Memory B cell (primary cell): ENCODE results near the gene ZNF718.
"Not testable (repeated sequence)": the region's sequence is repeated elsewhere in the genome, so short reads cannot be mapped to it uniquely, and the experiment has no call there.

Experiments used
- ATAC-seq: fragments of 150-1000 bp; cut with Tn5 transposase; 2 replicates; pipeline ENCODE4 v1.10.0; 2021; ENCODE audit warnings: low read depth, mild to moderate bottlenecking, moderate library complexity
- DNase-seq, 2 donors: peaks; one replicate each; pipeline ENCODE4 v3.0.0; 2022; ENCODE audit warnings: low spot score in 2 of 2
- H3K27ac Mint-ChIP-seq: one replicate; pipeline ENCODE4 v1.8.0; 2022; ENCODE audit warnings: mild to moderate bottlenecking, moderate library complexity, mixed read lengths
- H3K27me3 Mint-ChIP-seq: one replicate; pipeline ENCODE4 v1.8.0; 2022; ENCODE audit warnings: mixed read lengths
- H3K36me3 Mint-ChIP-seq: one replicate; pipeline ENCODE4 v1.8.0; 2022; ENCODE audit warnings: mild to moderate bottlenecking, mixed read lengths
- H3K4me1 Mint-ChIP-seq: one replicate; pipeline ENCODE4 v1.8.0; 2022; ENCODE audit warnings: mixed read lengths
- H3K4me3 Mint-ChIP-seq: one replicate; pipeline ENCODE4 v1.8.0; 2022; ENCODE audit warnings: mild to moderate bottlenecking, moderate library complexity, mixed read lengths
- H3K9me3 Mint-ChIP-seq: one replicate; pipeline ENCODE4 v1.8.0; 2022; ENCODE audit warnings: mixed read lengths

ZNF718 gene

GRCh38 chr4:123922-124274, 403 bp upstream of the ZNF718 start:
- peaks cover 10% of the 10 kb centered on the region for H3K9me3 Mint-ChIP-seq

GRCh38 chr4:125091-125771, 930 bp downstream of the ZNF718 start:
- H3K27me3 Mint-ChIP-seq = peaks cover 1% of the 10 kb centered on the region
- peak overlapping the region; percentile 100 for H3K4me3 Mint-ChIP-seq
- peaks cover 10% of the 10 kb centered on the region for H3K9me3 Mint-ChIP-seq
- H3K4me1 Mint-ChIP-seq = peaks cover 13% of the 10 kb centered on the region
- peak overlapping the region; percentile 95 for H3K27ac Mint-ChIP-seq
- DNase-seq = no peak
- peaks cover 32% of the 10 kb centered on the region for H3K36me3 Mint-ChIP-seq
- peak; percentile 14 for ATAC-seq

More at GRCh38 chr4:123922-124274, 403 bp upstream of the ZNF718 start:
- H3K27me3 Mint-ChIP-seq, DNase-seq, ATAC-seq: not testable (repeated sequence)
- peaks cover 27% of the 10 kb centered on the region for H3K36me3 Mint-ChIP-seq
- H3K4me1 Mint-ChIP-seq = peaks cover 13% of the 10 kb centered on the region
- H3K4me3 Mint-ChIP-seq = peak overlapping the region; percentile 100
- peak overlapping the region; percentile 95 for H3K27ac Mint-ChIP-seq

- H3K27ac Mint-ChIP-seq = peak overlapping the region; percentile 36
- H3K27me3 Mint-ChIP-seq = peaks cover 1% of the 10 kb centered on the region
- H3K9me3 Mint-ChIP-seq = peaks cover 8% of the 10 kb centered on the region
- H3K4me1 Mint-ChIP-seq = peaks cover 13% of the 10 kb centered on the region
- DNase-seq = no peak
- peak overlapping the region; percentile 100 for H3K4me3 Mint-ChIP-seq
- H3K36me3 Mint-ChIP-seq = peaks cover 32% of the 10 kb centered on the region
- ATAC-seq = no peak
Measured at GRCh38 chr4:125833-126232, 1.5 kb downstream of the ZNF718 start.

GRCh38 chr4:132483-132882, 8.2 kb downstream of the ZNF718 start:
- H3K36me3 Mint-ChIP-seq = peaks cover 51% of the 10 kb centered on the region
- H3K4me3 Mint-ChIP-seq = no peak overlapping the region
- DNase-seq (no peak), ATAC-seq (no peak)
- H3K9me3 Mint-ChIP-seq = peaks cover 8% of the 10 kb centered on the region
- H3K27ac Mint-ChIP-seq = no peak overlapping the region
- no peaks in the 10 kb centered on the region for H3K27me3 Mint-ChIP-seq
- no peaks in the 10 kb centered on the region for H3K4me1 Mint-ChIP-seq

- H3K27ac Mint-ChIP-seq = no peak overlapping the region
- no peaks in the 10 kb centered on the region for H3K27me3 Mint-ChIP-seq
- ATAC-seq = no peak
- no peak overlapping the region for H3K4me3 Mint-ChIP-seq
- no peak for DNase-seq
- H3K9me3 Mint-ChIP-seq = peaks cover 22% of the 10 kb centered on the region
- H3K4me1 Mint-ChIP-seq = peaks cover 3% of the 10 kb centered on the region
- peaks cover 69% of the 10 kb centered on the region for H3K36me3 Mint-ChIP-seq
Measured at GRCh38 chr4:138935-139334, 14.6 kb downstream of the ZNF718 start.

GRCh38 chr4:139691-140090, 15.4 kb downstream of the ZNF718 start:
- Mint-ChIP-seq H3K4me3 (no peak overlapping the region), H3K27me3 (no peaks in the 10 kb centered on the region), H3K4me1 (peaks cover 3% of the 10 kb centered on the region), H3K27ac (no peak overlapping the region), H3K9me3 (peaks cover 29% of the 10 kb centered on the region), H3K36me3 (peaks cover 74% of the 10 kb centered on the region)
- DNase-seq (no peak), ATAC-seq (no peak)

GRCh38 chr4:146621-147020, 22.3 kb downstream of the ZNF718 start:
- no peak overlapping the region for H3K4me3 Mint-ChIP-seq
- ATAC-seq (no peak), DNase-seq (no peak)
- H3K4me1 Mint-ChIP-seq = no peaks in the 10 kb centered on the region
- H3K27me3 Mint-ChIP-seq = no peaks in the 10 kb centered on the region
- no peak overlapping the region for H3K27ac Mint-ChIP-seq
- peaks cover 48% of the 10 kb centered on the region for H3K36me3 Mint-ChIP-seq
- H3K9me3 Mint-ChIP-seq = peaks cover 19% of the 10 kb centered on the region

- Mint-ChIP-seq H3K9me3 (peaks cover 19% of the 10 kb centered on the region), H3K27ac (no peak overlapping the region), H3K4me3 (no peak overlapping the region), H3K36me3 (peaks cover 48% of the 10 kb centered on the region), H3K4me1 (no peaks in the 10 kb centered on the region), H3K27me3 (no peaks in the 10 kb centered on the region)
- DNase-seq (no peak), ATAC-seq (no peak)
Measured at GRCh38 chr4:147233-147632, 22.9 kb downstream of the ZNF718 start.

GRCh38 chr4:161496-162284, 37.4 kb downstream of the ZNF718 start:
- Mint-ChIP-seq H3K27ac (no peak overlapping the region), H3K9me3 (peaks cover 3% of the 10 kb centered on the region), H3K4me1 (no peaks in the 10 kb centered on the region), H3K4me3 (no peak overlapping the region), H3K27me3 (no peaks in the 10 kb centered on the region), H3K36me3 (peaks cover 20% of the 10 kb centered on the region)
- ATAC-seq (no peak), DNase-seq (no peak)

GRCh38 chr4:169640-170039, 45.3 kb downstream of the ZNF718 start:
- not testable (repeated sequence) for H3K4me1 Mint-ChIP-seq, H3K4me3 Mint-ChIP-seq, ATAC-seq, H3K27me3 Mint-ChIP-seq, DNase-seq, H3K27ac Mint-ChIP-seq
- Mint-ChIP-seq H3K36me3 (peaks cover 29% of the 10 kb centered on the region), H3K9me3 (peaks cover 14% of the 10 kb centered on the region)

- H3K27me3 Mint-ChIP-seq, H3K27ac Mint-ChIP-seq, DNase-seq, H3K4me3 Mint-ChIP-seq, ATAC-seq, H3K4me1 Mint-ChIP-seq: not testable (repeated sequence)
- peaks cover 25% of the 10 kb centered on the region for H3K9me3 Mint-ChIP-seq
- H3K36me3 Mint-ChIP-seq = peaks cover 35% of the 10 kb centered on the region
Measured at GRCh38 chr4:171318-171717, 47.0 kb downstream of the ZNF718 start.

GRCh38 chr4:173666-174314, 49.5 kb downstream of the ZNF718 start:
- no peak overlapping the region for H3K27ac Mint-ChIP-seq
- H3K36me3 Mint-ChIP-seq = peaks cover 40% of the 10 kb centered on the region
- ATAC-seq = no peak
- DNase-seq = no peak
- H3K4me1 Mint-ChIP-seq = no peaks in the 10 kb centered on the region
- H3K4me3 Mint-ChIP-seq = no peak overlapping the region
- H3K9me3 Mint-ChIP-seq = peaks cover 32% of the 10 kb centered on the region
- H3K27me3 Mint-ChIP-seq = no peaks in the 10 kb centered on the region

- peaks cover 34% of the 10 kb centered on the region for H3K9me3 Mint-ChIP-seq
- H3K4me1 Mint-ChIP-seq = no peaks in the 10 kb centered on the region
- H3K36me3 Mint-ChIP-seq = peaks cover 35% of the 10 kb centered on the region
- DNase-seq = no peak
- ATAC-seq = no peak
- H3K27me3 Mint-ChIP-seq = no peaks in the 10 kb centered on the region
- H3K4me3 Mint-ChIP-seq = no peak overlapping the region
- no peak overlapping the region for H3K27ac Mint-ChIP-seq
Measured at GRCh38 chr4:175986-176385, 51.7 kb downstream of the ZNF718 start.

GRCh38 chr4:176995-177394, 52.7 kb downstream of the ZNF718 start:
- H3K4me1 Mint-ChIP-seq = no peaks in the 10 kb centered on the region
- H3K4me3 Mint-ChIP-seq = no peak overlapping the region
- H3K27me3 Mint-ChIP-seq = no peaks in the 10 kb centered on the region
- H3K27ac Mint-ChIP-seq = no peak overlapping the region
- peaks cover 36% of the 10 kb centered on the region for H3K36me3 Mint-ChIP-seq
- H3K9me3 Mint-ChIP-seq = peaks cover 37% of the 10 kb centered on the region
- ATAC-seq (no peak), DNase-seq (no peak)
